Neural cell (in vitro differentiated cells): ENCODE measurements around the gene SLC35B2. TPM values are rescaled to one million over a fixed set of nuclear protein-coding genes. Genes with fewer than 3 reads are reported as not detected.

Source experiments
- H2AFZ ChIP-seq: fragments of 200-600, 300-800 bp; sonication (generic), shearing (Covaris generic); 2 replicates; pipeline ENCODE4 v1.6.0; 2014; ENCODE audit warnings: low read depth, mild to moderate bottlenecking, antibody characterized with exemption, low read length, moderate library complexity
- H3F3A ChIP-seq: fragments of 200-600 bp; shearing (Covaris generic); 2 replicates; pipeline ENCODE4 v1.6.1; 2016; ENCODE audit warnings: mild to moderate bottlenecking, moderate library complexity, mixed read lengths, antibody characterized with exemption, low read length; ENCODE audit not compliant: insufficient read depth, poor library complexity, severe bottlenecking
- H3K27ac ChIP-seq: fragments of 200-600, 300-800 bp; sonication (generic), shearing (Covaris generic); 2 replicates; pipeline ENCODE4 v1.5.1; 2014; ENCODE audit warnings: mild to moderate bottlenecking, low read length, moderate library complexity
- H3K27me3 ChIP-seq: fragments of 300-800, 200-600 bp; sonication (generic), shearing (Covaris generic); 2 replicates; pipeline ENCODE4 v1.6.0; 2014; ENCODE audit warnings: mild to moderate bottlenecking, low read depth, low read length, moderate library complexity; ENCODE audit not compliant: insufficient read depth
- H3K36me3 ChIP-seq: fragments of 300-800, 200-600 bp; sonication (generic), shearing (Covaris generic); 2 replicates; pipeline ENCODE4 v1.5.1; 2014; ENCODE audit warnings: mild to moderate bottlenecking, antibody characterized with exemption, low read length, moderate library complexity; ENCODE audit not compliant: insufficient read depth
- H3K4me2 ChIP-seq: fragments of 300-800, 200-600 bp; sonication (generic), shearing (Covaris generic); 2 replicates; pipeline ENCODE4 v1.6.0; 2014; ENCODE audit warnings: mild to moderate bottlenecking, low read length
- H3K4me3 ChIP-seq: fragments of 300-800, 200-600 bp; sonication (generic), shearing (Covaris generic); 2 replicates; pipeline ENCODE4 v1.5.1; 2014; ENCODE audit warnings: mild to moderate bottlenecking, low read length, moderate library complexity
- H3K79me2 ChIP-seq: fragments of 200-600 bp; shearing (Covaris generic); replicated peaks from 2 replicates; pipeline ENCODE4 v1.6.0; 2014; ENCODE audit warnings: mild to moderate bottlenecking, low read length, moderate library complexity; ENCODE audit not compliant: insufficient read depth
- H3K9ac ChIP-seq: fragments of 300-800, 200-600 bp; sonication (generic), shearing (Covaris generic); 2 replicates; pipeline ENCODE4 v1.6.1; 2016; ENCODE audit warnings: mild to moderate bottlenecking, low read length, mixed read lengths
- H3K9me2 ChIP-seq: fragments of 200-600 bp; shearing (Covaris generic); 2 replicates; pipeline ENCODE4 v1.6.1; 2016; ENCODE audit warnings: mild to moderate bottlenecking, low read length, mixed read lengths; ENCODE audit not compliant: insufficient read depth
- H3K9me3 ChIP-seq: fragments of 200-600, 300-800 bp; sonication (generic), shearing (Covaris generic); 2 replicates; pipeline ENCODE4 v1.6.1; 2016; ENCODE audit warnings: mild to moderate bottlenecking, mixed run types, low read length, moderate library complexity, mixed read lengths
- H4K20me1 ChIP-seq: fragments of 200-600 bp; shearing (Covaris generic); 2 replicates; pipeline ENCODE4 v1.6.1; 2016; ENCODE audit warnings: mild to moderate bottlenecking, mixed run types; ENCODE audit not compliant: insufficient read depth
- EP300 ChIP-seq: fragments of 450-650 bp; conservative IDR thresholded peaks from 2 replicates; pipeline ENCODE4 v1.6.1; 2014; ENCODE audit warnings: antibody characterized with exemption, mild to moderate bottlenecking, moderate library complexity; ENCODE audit not compliant: poor library complexity, severe bottlenecking
- EZH2 ChIP-seq: fragments of 200-600, 300-800 bp; shearing (Covaris generic), sonication (generic); IDR thresholded peaks from 2 replicates; pipeline ENCODE4 v1.6.1; 2014; ENCODE audit warnings: antibody characterized with exemption, low read length, borderline replicate concordance, mild to moderate bottlenecking; ENCODE audit not compliant: insufficient read depth, poor library complexity, severe bottlenecking
- MXI1 ChIP-seq: fragments of 450-650 bp; conservative IDR thresholded peaks from 2 replicates; pipeline ENCODE4 v1.6.1; 2014; ENCODE audit warnings: antibody characterized with exemption, mild to moderate bottlenecking; ENCODE audit not compliant: poor library complexity, severe bottlenecking
- POLR2AphosphoS5 ChIP-seq: IDR thresholded peaks from 2 replicates; pipeline ENCODE4 v1.6.1; 2012
- RAD21 ChIP-seq: fragments of 450-650 bp; conservative IDR thresholded peaks from 2 replicates; pipeline ENCODE4 v1.6.1; 2014; ENCODE audit warnings: antibody characterized with exemption, mild to moderate bottlenecking, moderate library complexity
- SMC3 ChIP-seq: fragments of 450-650 bp; conservative IDR thresholded peaks from 2 replicates; pipeline ENCODE4 v1.6.1; 2014; ENCODE audit warnings: antibody characterized with exemption, mild to moderate bottlenecking, moderate library complexity; ENCODE audit not compliant: poor library complexity
- TAF1 ChIP-seq: IDR thresholded peaks from 2 replicates; pipeline ENCODE4 v1.6.1; 2012; ENCODE audit warnings: low read depth
- polyA plus RNA-seq: library from polyadenylated mRNA; depleted of rRNA; stranded (reverse); fragments of >200 nt; gene quantifications from 2 replicates; pipeline ENCODE4 v1.2.3, GENCODE V29; 2014
- TF ChIP-seq, protein P1 (sequence below): IDR thresholded peaks from 2 replicates; pipeline ENCODE4 v1.6.1; 2012; ENCODE audit warnings: borderline replicate concordance
- TF ChIP-seq, protein P2 (sequence below): fragments of 450-650 bp; IDR thresholded peaks from 2 replicates; pipeline ENCODE4 v1.5.1; 2014; ENCODE audit warnings: antibody characterized with exemption, mild to moderate bottlenecking, moderate library complexity; ENCODE audit not compliant: poor library complexity, severe bottlenecking

SLC35B2 gene
- polyA plus RNA-seq, 1 donor from 2014 or later = 44.5 TPM

DNA sequence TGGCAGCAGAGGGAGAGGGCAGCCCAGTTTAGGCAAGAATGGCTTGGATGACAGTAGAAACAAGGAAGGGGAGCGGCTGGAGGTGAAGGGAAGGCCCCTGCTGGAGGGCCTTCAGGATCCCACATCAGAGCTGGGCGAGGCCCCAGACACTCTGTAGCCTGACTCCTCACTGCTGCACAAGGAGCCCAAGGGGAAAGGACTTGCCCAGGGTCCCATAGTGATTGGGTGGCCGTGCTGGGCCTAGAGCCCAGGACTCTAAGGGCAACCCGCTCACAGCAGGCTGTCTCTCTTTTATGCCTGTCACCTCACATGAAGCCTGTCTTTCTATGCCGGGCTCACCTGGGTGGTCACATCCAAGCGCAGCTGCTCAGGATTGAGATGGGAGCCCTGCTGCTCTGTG lies 46.5 kb upstream of the SLC35B2 start:
- Histone ChIP-seq H3K79me2 (no peaks in the 10 kb centered on the region), H2AFZ (no peak overlapping the region), H3K4me3 (no peak overlapping the region), H3K27ac (no peak overlapping the region), H3K9ac (no peak overlapping the region), H3F3A (no peaks in the 10 kb centered on the region), H4K20me1 (no peaks in the 10 kb centered on the region), H3K9me2 (no peaks in the 10 kb centered on the region), H3K4me2 (no peak overlapping the region), H3K27me3 (no peaks in the 10 kb centered on the region), H3K36me3 (peaks cover under 1% of the 10 kb centered on the region), H3K9me3 (no peaks in the 10 kb centered on the region)
- TF ChIP-seq MXI1 (no peak), POLR2AphosphoS5 (no peak), EP300 (no peak), SMC3 (no peak), RAD21 (no peak), EZH2 (no peak), TAF1 (no peak)
- TF ChIP-seq, protein P1, sequence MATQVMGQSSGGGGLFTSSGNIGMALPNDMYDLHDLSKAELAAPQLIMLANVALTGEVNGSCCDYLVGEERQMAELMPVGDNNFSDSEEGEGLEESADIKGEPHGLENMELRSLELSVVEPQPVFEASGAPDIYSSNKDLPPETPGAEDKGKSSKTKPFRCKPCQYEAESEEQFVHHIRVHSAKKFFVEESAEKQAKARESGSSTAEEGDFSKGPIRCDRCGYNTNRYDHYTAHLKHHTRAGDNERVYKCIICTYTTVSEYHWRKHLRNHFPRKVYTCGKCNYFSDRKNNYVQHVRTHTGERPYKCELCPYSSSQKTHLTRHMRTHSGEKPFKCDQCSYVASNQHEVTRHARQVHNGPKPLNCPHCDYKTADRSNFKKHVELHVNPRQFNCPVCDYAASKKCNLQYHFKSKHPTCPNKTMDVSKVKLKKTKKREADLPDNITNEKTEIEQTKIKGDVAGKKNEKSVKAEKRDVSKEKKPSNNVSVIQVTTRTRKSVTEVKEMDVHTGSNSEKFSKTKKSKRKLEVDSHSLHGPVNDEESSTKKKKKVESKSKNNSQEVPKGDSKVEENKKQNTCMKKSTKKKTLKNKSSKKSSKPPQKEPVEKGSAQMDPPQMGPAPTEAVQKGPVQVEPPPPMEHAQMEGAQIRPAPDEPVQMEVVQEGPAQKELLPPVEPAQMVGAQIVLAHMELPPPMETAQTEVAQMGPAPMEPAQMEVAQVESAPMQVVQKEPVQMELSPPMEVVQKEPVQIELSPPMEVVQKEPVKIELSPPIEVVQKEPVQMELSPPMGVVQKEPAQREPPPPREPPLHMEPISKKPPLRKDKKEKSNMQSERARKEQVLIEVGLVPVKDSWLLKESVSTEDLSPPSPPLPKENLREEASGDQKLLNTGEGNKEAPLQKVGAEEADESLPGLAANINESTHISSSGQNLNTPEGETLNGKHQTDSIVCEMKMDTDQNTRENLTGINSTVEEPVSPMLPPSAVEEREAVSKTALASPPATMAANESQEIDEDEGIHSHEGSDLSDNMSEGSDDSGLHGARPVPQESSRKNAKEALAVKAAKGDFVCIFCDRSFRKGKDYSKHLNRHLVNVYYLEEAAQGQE = no peak
- TF ChIP-seq, protein P2, sequence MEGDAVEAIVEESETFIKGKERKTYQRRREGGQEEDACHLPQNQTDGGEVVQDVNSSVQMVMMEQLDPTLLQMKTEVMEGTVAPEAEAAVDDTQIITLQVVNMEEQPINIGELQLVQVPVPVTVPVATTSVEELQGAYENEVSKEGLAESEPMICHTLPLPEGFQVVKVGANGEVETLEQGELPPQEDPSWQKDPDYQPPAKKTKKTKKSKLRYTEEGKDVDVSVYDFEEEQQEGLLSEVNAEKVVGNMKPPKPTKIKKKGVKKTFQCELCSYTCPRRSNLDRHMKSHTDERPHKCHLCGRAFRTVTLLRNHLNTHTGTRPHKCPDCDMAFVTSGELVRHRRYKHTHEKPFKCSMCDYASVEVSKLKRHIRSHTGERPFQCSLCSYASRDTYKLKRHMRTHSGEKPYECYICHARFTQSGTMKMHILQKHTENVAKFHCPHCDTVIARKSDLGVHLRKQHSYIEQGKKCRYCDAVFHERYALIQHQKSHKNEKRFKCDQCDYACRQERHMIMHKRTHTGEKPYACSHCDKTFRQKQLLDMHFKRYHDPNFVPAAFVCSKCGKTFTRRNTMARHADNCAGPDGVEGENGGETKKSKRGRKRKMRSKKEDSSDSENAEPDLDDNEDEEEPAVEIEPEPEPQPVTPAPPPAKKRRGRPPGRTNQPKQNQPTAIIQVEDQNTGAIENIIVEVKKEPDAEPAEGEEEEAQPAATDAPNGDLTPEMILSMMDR = no peak

- Histone ChIP-seq H3K9me2 (no peaks in the 10 kb centered on the region), H3K4me2 (no peak overlapping the region), H3K9me3 (no peaks in the 10 kb centered on the region), H3K4me3 (no peak overlapping the region), H3K36me3 (no peaks in the 10 kb centered on the region), H3K79me2 (no peaks in the 10 kb centered on the region), H3K27me3 (no peaks in the 10 kb centered on the region), H3F3A (no peaks in the 10 kb centered on the region), H4K20me1 (no peaks in the 10 kb centered on the region), H3K27ac (no peak overlapping the region), H3K9ac (no peak overlapping the region), H2AFZ (no peak overlapping the region)
- TF ChIP-seq RAD21 = no peak
- TF ChIP-seq, protein P1 = no peak
- TF ChIP-seq, protein P2 = no peak
- TF ChIP-seq TAF1 = no peak
- no peak for TF ChIP-seq EZH2
- TF ChIP-seq EP300 = no peak
- no peak for TF ChIP-seq MXI1
- no peak for TF ChIP-seq POLR2AphosphoS5
- no peak for TF ChIP-seq SMC3
These were observed 45.5 kb upstream of the SLC35B2 start for GRCh38 chr6:44302856-44303255.
